Measurements from ENCODE around the gene NCOA5.

The NCOA5 gene

GRCh38 chr20:46062621-46063020, 27.1 kb downstream of the NCOA5 start:
- DNase-seq (ENCODE audit: low read depth in 3 of 3) = no peak

- DNase-seq (ENCODE audit: low read depth in 3 of 3) = no peak
Observed at GRCh38 chr20:46062151-46062550, 27.6 kb downstream of the NCOA5 start.

GRCh38 chr20:46060975-46061374, 28.8 kb downstream of the NCOA5 start:
- DNase-seq (ENCODE audit: low read depth in 3 of 3) = no peak

- DNase-seq (ENCODE audit: low read depth in 3 of 3) = no peak
Observed at GRCh38 chr20:46060301-46060881, 29.4 kb downstream of the NCOA5 start.

- DNase-seq (ENCODE audit: low read depth in 3 of 3) = no peak
Observed at GRCh38 chr20:46058599-46059281, 31.0 kb downstream of the NCOA5 start.

- peak in 1 of 3 experiments; percentile 22 for DNase-seq (ENCODE audit: low read depth in 3 of 3)
Observed at GRCh38 chr20:46057856-46058598, 31.7 kb downstream of the NCOA5 start.

GRCh38 chr20:46056970-46057855, 32.5 kb downstream of the NCOA5 start:
- no peak for DNase-seq (ENCODE audit: low read depth in 3 of 3)

GRCh38 chr20:46056027-46056833, 33.5 kb downstream of the NCOA5 start:
- DNase-seq (ENCODE audit: low read depth in 3 of 3) = no peak

GRCh38 chr20:46055269-46055668, 34.5 kb downstream of the NCOA5 start:
- DNase-seq (ENCODE audit: low read depth in 3 of 3) = no peak

- no peak for DNase-seq (ENCODE audit: low read depth in 3 of 3)
Observed at GRCh38 chr20:46054606-46055005, 35.2 kb downstream of the NCOA5 start.

- no peak for DNase-seq (ENCODE audit: low read depth in 3 of 3)
Observed at GRCh38 chr20:46053416-46053815, 36.3 kb downstream of the NCOA5 start.

- DNase-seq (ENCODE audit: low read depth in 3 of 3) = no peak
Observed at GRCh38 chr20:46051556-46052308, 38.0 kb downstream of the NCOA5 start.

GRCh38 chr20:46050885-46051284, 38.9 kb downstream of the NCOA5 start:
- no peak for DNase-seq (ENCODE audit: low read depth in 3 of 3)

- no peak for DNase-seq (ENCODE audit: low read depth in 3 of 3)
Observed at GRCh38 chr20:46050444-46050843, 39.3 kb downstream of the NCOA5 start.

GRCh38 chr20:46049815-46050214, 39.9 kb downstream of the NCOA5 start:
- DNase-seq (ENCODE audit: low read depth in 3 of 3) = no peak

- DNase-seq (ENCODE audit: low read depth in 3 of 3) = no peak
Observed at GRCh38 chr20:46049190-46049589, 40.6 kb downstream of the NCOA5 start.

GRCh38 chr20:46047821-46048220, 41.9 kb downstream of the NCOA5 start:
- DNase-seq (ENCODE audit: low read depth in 3 of 3) = no peak

GRCh38 chr20:46046588-46047310, 43.0 kb downstream of the NCOA5 start:
- no peak for DNase-seq (ENCODE audit: low read depth in 3 of 3)

GRCh38 chr20:46044896-46045295, 44.9 kb downstream of the NCOA5 start:
- no peak for DNase-seq (ENCODE audit: low read depth in 3 of 3)

- DNase-seq (ENCODE audit: low read depth in 3 of 3) = no peak
Observed at GRCh38 chr20:46043556-46043955, 46.2 kb downstream of the NCOA5 start.

Measured in stimulated activated CD4-positive, alpha-beta T cell treated with anti-CD3 and anti-CD28 coated beads, TNF-alpha, amount 100 ng/mL, for 24 hours (primary cell).